ENCODE measurements around the gene HOXA1.

Gene HOXA1

DNA sequence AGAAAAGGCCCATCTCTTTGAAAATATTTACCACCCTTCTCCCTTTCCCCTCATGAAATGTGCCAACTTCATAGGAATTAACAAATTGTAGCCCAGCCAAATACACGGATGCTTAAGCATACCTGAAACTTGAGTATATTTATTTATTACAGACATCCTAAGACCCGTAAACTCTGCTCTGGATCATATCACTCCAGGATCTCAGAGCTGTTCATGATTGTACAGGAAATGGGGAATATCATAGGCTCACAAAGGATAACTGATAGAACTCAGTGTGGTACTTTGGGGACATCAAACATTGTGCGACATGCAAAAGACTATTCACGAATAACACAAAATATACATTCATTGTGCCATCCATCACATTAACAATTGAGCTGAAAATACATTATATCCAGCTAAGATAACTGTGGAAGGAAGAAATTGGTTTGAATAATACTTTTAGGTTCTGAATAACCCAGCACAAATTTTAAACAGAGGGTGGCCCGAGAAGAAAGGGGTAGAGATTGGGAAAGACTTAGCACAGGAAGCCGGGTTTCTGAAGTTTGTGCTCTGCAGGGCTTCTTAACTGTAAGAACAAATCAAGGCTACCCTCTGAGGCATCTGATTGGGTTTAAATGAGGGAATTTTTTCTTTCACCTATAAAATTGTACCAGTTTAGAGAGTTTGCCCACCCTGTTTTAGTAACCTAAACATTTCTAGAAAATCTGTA, 2.5 kb downstream of the HOXA1 start:
- Mint-ChIP-seq H3K4me1 (peaks cover 64% of the 10 kb centered on the region), H3K36me3 (ENCODE audit: low read depth) (no peaks in the 10 kb centered on the region), H3K27ac (peak overlapping the region in 1 of 3 experiments; percentile 15), H3K27me3 (ENCODE audit: low read depth) (peaks cover 32% of the 10 kb centered on the region), H3K9me3 (no peaks in the 10 kb centered on the region), H3K4me3 (peak overlapping the region; percentile 62 to 67 (median 66))
- TF ChIP-seq, protein P1, sequence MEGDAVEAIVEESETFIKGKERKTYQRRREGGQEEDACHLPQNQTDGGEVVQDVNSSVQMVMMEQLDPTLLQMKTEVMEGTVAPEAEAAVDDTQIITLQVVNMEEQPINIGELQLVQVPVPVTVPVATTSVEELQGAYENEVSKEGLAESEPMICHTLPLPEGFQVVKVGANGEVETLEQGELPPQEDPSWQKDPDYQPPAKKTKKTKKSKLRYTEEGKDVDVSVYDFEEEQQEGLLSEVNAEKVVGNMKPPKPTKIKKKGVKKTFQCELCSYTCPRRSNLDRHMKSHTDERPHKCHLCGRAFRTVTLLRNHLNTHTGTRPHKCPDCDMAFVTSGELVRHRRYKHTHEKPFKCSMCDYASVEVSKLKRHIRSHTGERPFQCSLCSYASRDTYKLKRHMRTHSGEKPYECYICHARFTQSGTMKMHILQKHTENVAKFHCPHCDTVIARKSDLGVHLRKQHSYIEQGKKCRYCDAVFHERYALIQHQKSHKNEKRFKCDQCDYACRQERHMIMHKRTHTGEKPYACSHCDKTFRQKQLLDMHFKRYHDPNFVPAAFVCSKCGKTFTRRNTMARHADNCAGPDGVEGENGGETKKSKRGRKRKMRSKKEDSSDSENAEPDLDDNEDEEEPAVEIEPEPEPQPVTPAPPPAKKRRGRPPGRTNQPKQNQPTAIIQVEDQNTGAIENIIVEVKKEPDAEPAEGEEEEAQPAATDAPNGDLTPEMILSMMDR (IDR thresholded peaks at IDR 0.05; ENCODE audit: unreplicated experiment in 3 of 3): no peak

- no peaks in the 10 kb centered on the region for H3K36me3 Mint-ChIP-seq (ENCODE audit: low read depth)
- peaks cover 32% of the 10 kb centered on the region for H3K27me3 Mint-ChIP-seq (ENCODE audit: low read depth)
- H3K4me3 Mint-ChIP-seq: peak overlapping the region; percentile 24 to 65 (median 43)
- H3K9me3 Mint-ChIP-seq: no peaks in the 10 kb centered on the region
- peak overlapping the region; percentile 34 to 75 (median 62) for H3K27ac Mint-ChIP-seq
- TF ChIP-seq, protein P1 (IDR thresholded peaks at IDR 0.05; ENCODE audit: unreplicated experiment in 3 of 3): no peak
- peaks cover 62% of the 10 kb centered on the region for H3K4me1 Mint-ChIP-seq
Measured at GRCh38 chr7:27092819-27093110, 3.0 kb downstream of the HOXA1 start.

DNA sequence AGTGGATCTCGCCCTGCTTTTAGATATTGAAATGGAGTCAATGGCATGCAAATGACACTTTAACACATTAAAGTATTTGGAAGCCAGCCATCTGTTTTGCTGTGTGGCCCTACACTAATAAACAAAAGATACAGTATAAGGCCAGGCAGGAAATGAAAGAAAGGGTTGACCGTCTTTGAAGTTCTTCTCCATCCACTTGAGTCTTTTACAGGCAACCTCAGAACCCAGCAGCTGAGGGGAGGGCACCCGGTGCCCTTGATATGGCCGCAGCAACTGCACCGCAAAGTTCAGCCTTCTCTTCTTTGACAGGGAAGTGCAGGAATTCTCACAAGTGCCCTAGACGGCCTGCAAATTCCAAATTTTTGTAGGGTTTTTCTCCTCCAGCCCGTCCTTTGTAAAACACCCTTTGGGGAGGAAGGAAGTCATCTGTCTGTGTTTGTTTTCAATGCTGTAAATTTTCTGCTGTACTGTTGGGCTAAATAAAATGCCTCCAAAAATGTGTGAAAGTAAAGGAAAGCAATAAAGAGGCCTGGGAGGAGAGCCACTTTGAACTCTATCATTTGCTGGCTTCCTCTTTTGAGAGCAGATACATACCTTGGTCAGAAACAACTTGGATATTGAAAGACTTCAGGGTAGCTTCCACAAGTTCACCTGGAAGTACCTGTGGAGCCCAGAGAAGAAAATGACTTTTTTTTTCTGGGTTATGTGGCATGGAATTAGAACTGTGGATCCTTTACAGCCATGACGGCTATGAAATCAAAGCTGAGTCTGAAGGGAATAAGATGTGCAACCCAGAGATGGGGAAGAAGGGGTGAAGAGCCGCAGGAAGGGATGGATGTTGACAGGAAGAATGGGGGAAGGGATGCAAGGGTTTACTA, 3.6 kb downstream of the HOXA1 start:
- Mint-ChIP-seq H3K4me3 (peak overlapping the region; percentile 30 to 65 (median 43)), H3K4me1 (peaks cover 56% of the 10 kb centered on the region), H3K9me3 (no peaks in the 10 kb centered on the region), H3K27me3 (ENCODE audit: low read depth) (peaks cover 38% of the 10 kb centered on the region), H3K27ac (peak overlapping the region; percentile 34 to 75 (median 62)), H3K36me3 (ENCODE audit: low read depth) (no peaks in the 10 kb centered on the region)
- TF ChIP-seq, protein P1 (IDR thresholded peaks at IDR 0.05; ENCODE audit: unreplicated experiment in 3 of 3): no peak

GRCh38 chr7:27091105-27091504, 4.7 kb downstream of the HOXA1 start:
- Mint-ChIP-seq H3K4me3 (peak overlapping the region in 2 of 3 experiments; percentile 4 to 10), H3K27ac (peak overlapping the region in 2 of 3 experiments; percentile 62 to 75), H3K9me3 (no peaks in the 10 kb centered on the region), H3K27me3 (ENCODE audit: low read depth) (peaks cover 39% of the 10 kb centered on the region), H3K4me1 (peaks cover 54% of the 10 kb centered on the region), H3K36me3 (ENCODE audit: low read depth) (no peaks in the 10 kb centered on the region)
- TF ChIP-seq, protein P1 (IDR thresholded peaks at IDR 0.05; ENCODE audit: unreplicated experiment in 3 of 3): no peak

- peak overlapping the region in 1 of 3 experiments; percentile 21 for H3K4me3 Mint-ChIP-seq
- H3K4me1 Mint-ChIP-seq: peaks cover 35% of the 10 kb centered on the region
- H3K27ac Mint-ChIP-seq: no peak overlapping the region
Measured at GRCh38 chr7:27088002-27088922, 7.5 kb downstream of the HOXA1 start.

More at GRCh38 chr7:27088002-27088922, 7.5 kb downstream of the HOXA1 start:
- Mint-ChIP-seq H3K9me3 (no peaks in the 10 kb centered on the region), H3K27me3 (ENCODE audit: low read depth) (peaks cover 19% of the 10 kb centered on the region), H3K36me3 (ENCODE audit: low read depth) (no peaks in the 10 kb centered on the region)
- TF ChIP-seq, protein P1 (IDR thresholded peaks at IDR 0.05; ENCODE audit: unreplicated experiment in 3 of 3): no peak

Data from nephron (organoid).